ENCODE data around the gene GATA2.

GATA2 gene

DNA sequence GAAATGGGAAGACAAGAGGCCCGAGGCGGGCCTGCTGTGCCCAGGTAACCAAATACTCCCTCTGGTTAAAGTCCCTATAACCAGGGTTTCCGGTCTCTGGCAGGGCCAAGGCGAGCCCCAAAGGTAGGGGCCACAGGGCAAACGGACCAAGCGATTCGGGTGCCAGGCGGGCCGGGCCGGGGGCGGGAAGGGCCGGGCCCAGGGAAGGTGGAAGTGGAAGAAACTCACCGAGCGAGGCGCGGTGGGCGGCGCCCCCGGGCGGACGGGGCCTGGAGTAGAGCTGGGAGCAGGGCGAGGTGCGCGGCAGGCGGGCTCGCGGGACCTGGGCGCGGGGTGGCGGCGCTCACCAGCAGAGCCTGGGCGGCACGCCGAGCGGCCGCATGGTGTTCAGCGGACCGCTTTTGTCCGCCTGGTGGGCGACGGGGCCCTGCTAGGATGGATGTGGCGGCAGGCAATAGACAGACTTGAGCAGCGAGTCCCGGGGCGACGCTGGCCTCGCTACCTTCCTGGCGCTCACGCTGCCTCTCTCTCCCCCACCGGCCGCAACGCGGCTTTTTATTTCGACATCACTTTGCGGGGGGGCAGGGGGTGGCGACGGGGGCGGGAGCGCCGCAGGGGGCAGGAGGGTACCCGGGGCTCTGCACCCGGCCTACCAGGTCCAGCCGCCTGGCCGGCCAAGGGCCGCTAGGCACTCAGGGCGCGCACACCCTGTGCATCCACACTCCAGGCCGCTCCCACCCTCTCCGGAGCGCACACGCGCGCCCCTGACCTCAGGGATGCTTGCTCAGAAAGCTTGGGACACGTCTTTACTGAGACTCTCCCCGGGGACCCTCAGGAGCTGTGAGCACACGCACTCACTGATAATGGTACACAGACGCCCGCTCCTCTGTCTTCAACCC lies at the start of gene GATA2:
Gene GATA2, minus strand, starts transcription at position 531 of the 899 bp plus-strand sequence. CDS start 6,170 bp downstream, outside the sequence.
- DNase-seq: peak in 2 of 3 experiments; percentile 86 to 89

GRCh38 chr3:128541246-128541645 lies 48.2 kb upstream of the GATA2 start:
- no peak for DNase-seq

GRCh38 chr3:128539376-128539775 lies 46.4 kb upstream of the GATA2 start:
- no peak for DNase-seq

DNA sequence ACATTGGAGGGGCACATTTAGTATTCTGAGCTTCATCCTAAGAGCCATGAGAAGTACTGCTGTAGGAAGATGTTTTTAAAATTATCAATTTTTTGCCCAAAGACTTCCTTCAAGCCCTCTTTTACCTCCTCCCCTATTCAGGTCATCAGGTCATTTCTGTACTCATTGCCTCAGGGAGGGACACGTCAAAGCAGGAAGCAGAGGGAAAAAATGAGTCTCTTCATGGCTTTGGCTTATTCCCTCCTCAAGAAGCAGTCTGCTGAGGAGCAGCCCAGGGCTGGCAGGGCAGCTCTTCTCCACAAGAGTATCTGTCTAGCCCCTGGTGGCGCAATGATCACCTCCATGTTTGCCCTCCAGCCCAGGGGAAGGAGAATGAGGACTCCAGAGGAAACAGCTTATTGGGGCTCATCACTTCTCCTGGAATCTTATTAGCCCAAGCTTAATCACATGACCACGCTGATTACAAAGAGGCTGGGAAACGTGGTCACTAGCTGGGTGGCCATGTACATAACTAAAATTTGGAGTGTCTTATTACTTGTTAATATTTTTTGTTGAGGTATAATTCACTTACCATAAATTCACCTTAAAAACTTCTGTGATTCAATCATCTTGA lies 44.2 kb upstream of the GATA2 start:
- no peak for DNase-seq

DNA sequence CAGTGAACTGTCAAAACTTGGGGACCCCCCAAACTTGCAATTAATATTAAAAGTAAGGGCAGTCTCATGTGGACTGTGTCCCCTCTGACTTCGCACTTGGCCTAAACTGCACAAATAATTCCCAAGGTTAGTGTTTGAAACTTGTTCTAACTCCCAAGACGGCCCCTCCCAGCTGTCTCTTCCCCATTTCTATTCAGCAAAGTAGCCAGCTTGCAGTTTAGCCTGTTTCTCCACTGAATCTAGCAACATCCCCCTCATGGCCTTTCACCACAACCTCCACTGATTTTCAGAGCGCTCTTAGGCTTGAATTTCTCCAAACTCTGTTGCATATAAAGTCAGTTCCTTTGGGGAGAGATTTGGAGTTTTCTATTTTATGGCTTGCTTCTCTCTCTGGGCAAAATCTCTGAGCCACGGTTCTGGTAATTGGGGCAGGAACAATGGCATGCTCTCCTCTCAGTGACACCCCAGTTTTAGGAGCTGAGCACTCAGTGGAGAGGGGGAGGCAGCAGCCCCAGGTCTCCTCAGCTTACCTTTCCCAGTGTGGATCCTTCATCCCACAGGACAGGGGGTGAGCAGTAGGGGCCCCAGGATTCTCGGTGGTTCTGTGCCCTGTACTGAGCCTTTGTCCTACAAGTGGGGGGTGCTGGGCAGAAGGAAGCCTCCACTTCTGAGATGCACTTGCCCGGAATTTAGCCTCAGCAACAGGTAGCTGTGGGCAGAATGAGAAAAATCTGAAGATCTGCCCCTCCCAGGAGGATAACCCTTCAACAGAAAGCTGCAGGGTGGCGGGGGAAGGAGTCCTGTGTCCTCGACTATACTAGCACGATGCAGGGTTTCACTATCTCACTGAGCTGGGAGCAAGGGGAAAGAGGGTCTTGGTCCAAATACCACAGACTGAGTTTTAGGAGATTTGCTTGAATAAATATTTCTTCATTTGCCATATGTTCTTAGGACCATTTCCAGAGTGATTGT lies 39.3 kb upstream of the GATA2 start:
- DNase-seq: no peak

- DNase-seq: peak in 1 of 3 experiments; percentile 47
Observed at GRCh38 chr3:128524374-128525299, 31.6 kb upstream of the GATA2 start.

- DNase-seq: no peak
Observed at GRCh38 chr3:128523591-128523990, 30.6 kb upstream of the GATA2 start.

DNA sequence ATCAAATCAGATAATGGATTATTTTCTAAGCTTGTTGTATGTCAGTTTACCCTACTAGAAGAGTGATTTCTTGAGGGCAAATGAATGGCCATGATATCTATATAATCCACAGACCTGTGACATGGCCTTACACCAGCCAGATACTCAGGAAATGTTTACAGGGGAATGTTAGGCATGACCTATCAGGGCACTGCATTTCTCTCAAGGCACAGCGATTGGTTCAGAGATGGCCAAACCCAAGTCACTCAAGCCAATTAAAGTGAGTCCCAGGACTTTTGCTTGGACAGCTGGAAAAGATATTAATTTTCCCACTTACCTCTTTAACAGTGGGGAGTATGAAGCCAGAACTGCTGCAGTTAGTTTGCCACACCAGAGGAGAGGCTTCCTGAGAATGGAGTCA lies 28.7 kb upstream of the GATA2 start:
- DNase-seq: no peak

GRCh38 chr3:128518587-128519490 lies 25.8 kb upstream of the GATA2 start:
- DNase-seq: no peak

GRCh38 chr3:128517648-128518047 lies 24.6 kb upstream of the GATA2 start:
- DNase-seq: no peak

GRCh38 chr3:128515967-128516366 lies 23.0 kb upstream of the GATA2 start:
- DNase-seq: no peak

- DNase-seq: no peak
Observed at GRCh38 chr3:128508852-128509251, 15.9 kb upstream of the GATA2 start.

DNA sequence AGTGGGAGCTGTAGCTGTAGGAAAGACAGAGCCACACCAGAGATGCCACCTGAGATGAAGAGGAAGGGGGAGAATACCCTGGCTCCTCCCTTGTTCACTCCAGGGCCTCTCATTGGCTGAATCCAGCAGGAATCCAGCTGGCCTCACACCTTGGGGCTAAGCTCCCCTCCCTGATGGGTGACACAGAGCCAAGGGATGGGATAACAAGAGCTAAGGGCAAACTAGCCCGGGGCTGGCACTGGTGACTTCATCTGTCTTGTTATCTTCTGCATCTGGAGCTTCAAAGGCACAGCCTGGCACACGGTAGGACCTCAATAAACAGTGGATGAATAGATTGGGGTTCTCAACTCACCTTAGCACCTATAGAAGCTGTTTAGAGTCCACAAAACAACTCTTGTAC lies 13.8 kb upstream of the GATA2 start:
- no peak for DNase-seq

GRCh38 chr3:128505771-128506170 lies 12.8 kb upstream of the GATA2 start:
- DNase-seq: no peak

DNA sequence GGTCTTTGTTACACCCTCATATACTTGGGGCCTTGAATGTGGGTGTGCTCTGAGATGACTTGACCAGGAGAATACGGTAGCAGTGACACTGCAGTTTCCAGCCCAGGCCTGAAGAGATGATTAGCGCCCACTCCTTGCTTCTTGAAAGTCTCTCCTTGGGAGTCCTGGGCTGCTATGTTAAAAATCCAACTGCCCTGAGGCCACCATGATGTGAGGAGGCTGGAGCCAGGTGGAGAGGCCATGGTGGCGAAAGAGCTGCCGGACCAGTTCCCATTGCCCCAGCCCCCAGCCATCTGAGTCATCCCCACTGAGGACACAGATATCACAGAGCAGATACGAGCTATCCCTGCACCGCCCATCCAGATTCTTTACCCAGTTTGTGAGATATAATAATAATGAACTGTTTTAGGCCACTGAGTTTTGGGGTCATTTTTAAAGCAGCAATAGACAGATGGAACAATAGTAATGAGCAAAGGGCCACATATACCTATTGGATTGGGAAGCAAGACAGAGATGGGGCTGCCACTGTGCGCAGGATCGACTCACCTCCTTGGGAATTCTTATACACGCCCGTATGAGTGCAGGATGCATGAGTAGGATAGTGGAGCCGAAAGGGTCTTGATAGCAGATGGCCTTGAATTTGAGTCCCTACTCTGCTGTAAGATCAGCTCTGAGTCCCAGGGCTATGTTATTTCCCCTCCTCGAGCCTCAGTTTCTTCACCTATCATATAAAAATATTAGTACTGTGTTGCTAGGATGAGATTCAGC lies 12.1 kb upstream of the GATA2 start:
- DNase-seq: no peak

DNA sequence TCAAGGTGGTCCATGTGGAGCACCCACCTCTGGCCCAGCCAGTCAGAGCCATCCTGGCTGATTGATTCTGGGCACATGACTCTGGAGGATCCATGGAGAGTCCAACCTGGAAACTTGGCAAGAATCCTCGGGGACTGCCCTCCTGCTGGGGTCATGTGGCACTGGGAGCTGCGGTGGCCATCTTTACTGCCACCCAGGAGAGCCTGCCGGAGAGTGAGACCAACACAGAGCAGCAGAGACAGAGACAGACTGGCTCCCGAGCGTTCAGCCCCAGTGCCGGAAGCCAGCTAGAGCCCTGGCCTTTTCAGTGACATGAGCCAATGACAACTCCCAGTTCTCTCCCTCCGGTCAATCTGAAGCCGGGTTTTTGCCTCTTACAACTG lies 11.5 kb upstream of the GATA2 start:
- DNase-seq: no peak

GRCh38 chr3:128503751-128504532 lies 10.9 kb upstream of the GATA2 start:
- no peak for DNase-seq

GRCh38 chr3:128503164-128503651 lies 10.2 kb upstream of the GATA2 start:
- DNase-seq: peak in 2 of 3 experiments; percentile 30 to 53

- DNase-seq: no peak
Observed at GRCh38 chr3:128502712-128503111, 9.7 kb upstream of the GATA2 start.
